CD14-positive monocyte (primary cell): ENCODE measurements around the gene NRDE2. TPM values are rescaled to one million over a fixed set of nuclear protein-coding genes. Genes with fewer than 3 reads are reported as not detected.
A peak's percentile ranks its signal among the peaks of the same experiment; 100 is the strongest.
"Not testable (repeated sequence)": the region's sequence is repeated elsewhere in the genome, so short reads cannot be mapped to it uniquely, and the experiment has no call there.

Experiments
- DNase-seq, 3 donors: peaks; one replicate each; pipeline ENCODE4 v3.0.0-alpha.2; 2011 to 2022
- H2AFZ ChIP-seq: 2 replicates; pipeline ENCODE4 v1.6.0; 2012; ENCODE audit warnings: mild to moderate bottlenecking, low read depth, low read length, inconsistent platforms; ENCODE audit not compliant: insufficient read depth, poor library complexity, severe bottlenecking
- H3K27ac ChIP-seq, 2 donors: 1 replicate in 1 of 2; 2 replicates in 1 of 2; pipeline ENCODE4 v1.5.1; 2012 to 2013; ENCODE audit warnings: low read length in 2 of 2, control low read depth in 1 of 2, inconsistent platforms in 1 of 2, low read depth in 1 of 2, mild to moderate bottlenecking in 1 of 2
- H3K27me3 ChIP-seq, 2 donors: one replicate each; pipeline versions ENCODE4 v1.6.0 to v1.6.1; 2011 to 2013; ENCODE audit warnings: low read length in 2 of 2; ENCODE audit not compliant: control insufficient read depth in 2 of 2, insufficient read depth in 2 of 2
- H3K36me3 ChIP-seq, 2 donors: replicated peaks in 1 of 2; 1 replicate in 1 of 2; 2 replicates in 1 of 2; pipeline versions ENCODE4 v1.5.1 to v1.6.1; 2012 to 2013; ENCODE audit warnings: low read length in 2 of 2, control low read depth in 1 of 2, inconsistent platforms in 1 of 2, mild to moderate bottlenecking in 1 of 2; ENCODE audit not compliant: insufficient read depth in 2 of 2, control insufficient read depth in 1 of 2
- H3K4me1 ChIP-seq, 2 donors: 1 replicate in 1 of 2; 2 replicates in 1 of 2; pipeline versions ENCODE4 v1.5.1 to v1.6.1; 2012 to 2013; ENCODE audit warnings: low read length in 2 of 2, control low read depth in 1 of 2, inconsistent platforms in 1 of 2, mild to moderate bottlenecking in 1 of 2, moderate library complexity in 1 of 2; ENCODE audit not compliant: insufficient read depth in 2 of 2, control insufficient read depth in 1 of 2
- H3K4me2 ChIP-seq: replicated peaks from 2 replicates; pipeline ENCODE3; 2012; ENCODE audit warnings: low read length, moderate library complexity, mild to moderate bottlenecking; ENCODE audit not compliant: poor library complexity, severe bottlenecking; ENCODE audit errors: extremely low read depth
- H3K4me3 ChIP-seq, 3 experiments: fragments of 200-600 bp in 1 of 3; sonication (generic) in 1 of 3; replicated peaks in 1 of 3; 1 replicate in 2 of 3; 2 replicates in 1 of 3; pipeline ENCODE4 v1.5.1; 2011 to 2013; ENCODE audit warnings: low read length in 3 of 3, mild to moderate bottlenecking in 3 of 3, control low read depth in 2 of 3, low read depth in 2 of 3, inconsistent platforms in 1 of 3, moderate library complexity in 1 of 3
- H3K79me2 ChIP-seq: 2 replicates; pipeline ENCODE4 v1.6.0; 2012; ENCODE audit warnings: mild to moderate bottlenecking, control low read depth, inconsistent platforms, low read length, moderate library complexity; ENCODE audit not compliant: insufficient read depth
- H3K9ac ChIP-seq: 2 replicates; pipeline ENCODE4 v1.6.0; 2017; ENCODE audit warnings: low read length, mild to moderate bottlenecking; ENCODE audit not compliant: insufficient read depth, poor library complexity, severe bottlenecking
- H3K9me3 ChIP-seq, 2 donors: replicated peaks in 1 of 2; 1 replicate in 1 of 2; 2 replicates in 1 of 2; pipeline versions ENCODE4 v1.5.1 to v1.6.1; 2012 to 2013; ENCODE audit warnings: low read length in 2 of 2, control low read depth in 1 of 2; ENCODE audit not compliant: control insufficient read depth in 1 of 2, insufficient read depth in 1 of 2
- H4K20me1 ChIP-seq: 2 replicates; pipeline ENCODE4 v1.6.0; 2012; ENCODE audit warnings: mild to moderate bottlenecking, low read length, control low read depth, moderate library complexity; ENCODE audit not compliant: insufficient read depth
- H3K27ac Mint-ChIP-seq, 7 donors: one replicate each; pipeline ENCODE4 v1.8.0; 2020; ENCODE audit warnings: mild to moderate bottlenecking in 7 of 7, mixed read lengths in 7 of 7, moderate library complexity in 6 of 7, inconsistent platforms in 2 of 7
- H3K27me3 Mint-ChIP-seq, 3 donors: one replicate each; pipeline ENCODE4 v1.8.0; 2021 to 2022; ENCODE audit warnings: low read depth in 3 of 3, mild to moderate bottlenecking in 3 of 3, mixed read lengths in 3 of 3, moderate library complexity in 3 of 3, inconsistent platforms in 1 of 3
- H3K36me3 Mint-ChIP-seq, 2 donors: one replicate each; pipeline ENCODE4 v1.8.0; 2020; ENCODE audit warnings: mixed read lengths in 2 of 2, inconsistent platforms in 1 of 2, mild to moderate bottlenecking in 1 of 2
- H3K4me1 Mint-ChIP-seq: one replicate; pipeline ENCODE4 v1.8.0; 2020; ENCODE audit warnings: mild to moderate bottlenecking, mixed read lengths
- H3K4me3 Mint-ChIP-seq, 2 donors: one replicate each; pipeline ENCODE4 v1.8.0; 2020; ENCODE audit warnings: mild to moderate bottlenecking in 2 of 2, mixed read lengths in 2 of 2, moderate library complexity in 1 of 2
- H3K9me3 Mint-ChIP-seq, 7 donors: one replicate each; pipeline ENCODE4 v1.8.0; 2020 to 2022; ENCODE audit warnings: mixed read lengths in 7 of 7, mild to moderate bottlenecking in 6 of 7, moderate library complexity in 6 of 7, inconsistent platforms in 2 of 7
- WGBS: methylation state at CpG from one replicate; pipeline ENCODE4 v1.1.5; 2013; ENCODE audit warnings: missing lambda C conversion rate; ENCODE audit not compliant: insufficient coverage; 5-methylcytosine and 5-hydroxymethylcytosine counted together
- intact Hi-C, 2 donors: fragments of 100-400 bp; cut with micrococcal nuclease; formaldehyde crosslinking; loops; one replicate each; pipeline versions ENCODE4 v1.15.0 to v1.15.1; 2023
- polyA plus RNA-seq, 3 donors: library from polyadenylated mRNA; depleted of rRNA in 1 of 3; unstranded in 2 of 3; stranded (reverse) in 1 of 3; fragments of 300-500 nt in 2 of 3; fragments of >200 nt in 1 of 3; fragmentation: Illumina TruSeq in 2 of 3; gene quantifications; 1 replicate in 2 of 3; 2 replicates in 1 of 3; pipeline ENCODE4 v1.2.3, GENCODE V29; 2012 to 2021
- TF ChIP-seq, protein P1 (sequence below): fragments of 200-600 bp; IDR thresholded peaks from one replicate; pipeline ENCODE4 v1.8.0; 2022; ENCODE audit warnings: antibody characterized with exemption, mild to moderate bottlenecking

The NRDE2 gene
- polyA plus RNA-seq, 3 donors = 4.7 to 7.4 (median 6.7) TPM

DNA sequence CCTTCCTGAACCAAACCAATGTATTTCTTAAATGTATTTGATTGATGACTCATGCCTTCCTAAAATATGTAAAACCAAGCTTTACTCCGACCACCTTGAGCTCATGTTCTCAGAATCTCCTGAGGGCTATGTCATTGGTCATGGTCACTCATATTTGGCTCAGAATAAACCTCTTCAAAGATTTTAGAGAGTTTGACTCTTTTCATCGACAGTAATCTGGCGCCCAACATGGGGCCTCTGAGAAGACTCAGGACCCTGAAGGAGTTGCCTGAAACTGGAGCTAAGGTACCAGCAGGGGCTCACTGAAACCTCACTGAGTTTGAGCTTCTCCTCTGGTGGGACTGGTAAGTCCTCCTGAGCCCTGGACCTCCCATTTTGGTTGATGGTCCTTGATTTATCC, 92.6 kb downstream of the NRDE2 start:
- H3K36me3 Mint-ChIP-seq = no peaks in the 10 kb centered on the region
- no peaks in the 10 kb centered on the region for H3K36me3 ChIP-seq
- H3K9me3 ChIP-seq = peaks cover 37 to 49% of the 10 kb centered on the region in 2 donors
- H3K9ac ChIP-seq = no peak overlapping the region
- peaks cover 5% of the 10 kb centered on the region for H3K4me1 Mint-ChIP-seq
- H3K79me2 ChIP-seq = no peaks in the 10 kb centered on the region
- H3K4me3 ChIP-seq = peak overlapping the region in 1 of 3 experiments; percentile 12
- no peaks in the 10 kb centered on the region for H3K27me3 ChIP-seq
- no peak overlapping the region for H3K27ac ChIP-seq
- WGBS = 88% methylated on average over 2 of the region's 3 CpGs
- H3K4me2 ChIP-seq = no peak overlapping the region
- no peak overlapping the region for H2AFZ ChIP-seq
- H4K20me1 ChIP-seq = no peaks in the 10 kb centered on the region
- H3K4me1 ChIP-seq = no peaks in the 10 kb centered on the region
- TF ChIP-seq, protein P1, sequence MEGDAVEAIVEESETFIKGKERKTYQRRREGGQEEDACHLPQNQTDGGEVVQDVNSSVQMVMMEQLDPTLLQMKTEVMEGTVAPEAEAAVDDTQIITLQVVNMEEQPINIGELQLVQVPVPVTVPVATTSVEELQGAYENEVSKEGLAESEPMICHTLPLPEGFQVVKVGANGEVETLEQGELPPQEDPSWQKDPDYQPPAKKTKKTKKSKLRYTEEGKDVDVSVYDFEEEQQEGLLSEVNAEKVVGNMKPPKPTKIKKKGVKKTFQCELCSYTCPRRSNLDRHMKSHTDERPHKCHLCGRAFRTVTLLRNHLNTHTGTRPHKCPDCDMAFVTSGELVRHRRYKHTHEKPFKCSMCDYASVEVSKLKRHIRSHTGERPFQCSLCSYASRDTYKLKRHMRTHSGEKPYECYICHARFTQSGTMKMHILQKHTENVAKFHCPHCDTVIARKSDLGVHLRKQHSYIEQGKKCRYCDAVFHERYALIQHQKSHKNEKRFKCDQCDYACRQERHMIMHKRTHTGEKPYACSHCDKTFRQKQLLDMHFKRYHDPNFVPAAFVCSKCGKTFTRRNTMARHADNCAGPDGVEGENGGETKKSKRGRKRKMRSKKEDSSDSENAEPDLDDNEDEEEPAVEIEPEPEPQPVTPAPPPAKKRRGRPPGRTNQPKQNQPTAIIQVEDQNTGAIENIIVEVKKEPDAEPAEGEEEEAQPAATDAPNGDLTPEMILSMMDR = no peak
- H3K4me3 Mint-ChIP-seq = no peak overlapping the region
- peaks cover 24 to 59% (median 57%) of the 10 kb centered on the region in 7 donors for H3K9me3 Mint-ChIP-seq
- no peak overlapping the region for H3K27ac Mint-ChIP-seq
- intact Hi-C loops = loop anchor here in 1 of 2 donors (10.0 kb wide), 1 partner anchor 304 kb away; no protein-coding TSS in a partner anchor
- DNase-seq = no peak
- peaks cover 0 to 20% (median 3%) of the 10 kb centered on the region in 3 donors for H3K27me3 Mint-ChIP-seq

DNA sequence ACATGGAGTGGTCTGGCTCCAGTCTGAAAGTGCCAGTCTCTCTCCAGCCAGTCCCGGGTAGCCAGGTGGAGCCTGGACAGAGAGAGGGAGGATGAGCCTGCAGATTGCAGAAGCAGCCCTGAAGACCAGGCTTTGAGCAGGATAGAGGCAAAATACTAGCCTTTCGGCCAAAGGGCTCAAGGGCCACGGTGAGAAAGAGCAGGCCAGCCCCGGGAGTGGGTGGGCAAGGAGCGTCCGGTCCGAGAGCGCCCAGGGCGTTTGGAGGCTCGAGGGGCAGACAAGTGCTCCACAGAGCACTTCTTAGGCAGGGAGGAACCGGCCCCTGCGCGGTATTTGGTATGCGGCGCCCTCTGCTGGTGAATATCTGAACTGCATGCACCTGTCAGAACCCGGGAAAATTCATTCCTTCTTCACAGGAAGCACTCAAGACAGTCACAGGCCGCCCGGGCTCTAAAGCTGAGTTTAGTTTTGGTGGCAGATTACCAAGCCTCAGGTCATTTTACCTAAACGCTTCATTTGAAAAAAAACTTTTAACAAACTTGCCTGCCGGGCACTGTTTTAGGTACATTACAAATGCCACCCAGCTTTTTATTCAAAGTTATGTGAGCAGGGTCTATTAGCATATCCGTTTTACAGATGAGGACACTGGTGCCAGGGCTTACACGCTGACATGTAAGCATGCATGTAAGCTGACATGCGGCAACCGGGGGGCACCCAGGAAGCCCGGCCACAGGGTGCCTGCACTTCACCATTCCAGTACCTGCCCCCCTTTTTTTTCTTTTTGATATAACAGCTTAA, 96.4 kb downstream of the NRDE2 start:
- H4K20me1 ChIP-seq = no peaks in the 10 kb centered on the region
- peak overlapping the region; percentile 1 for H3K4me2 ChIP-seq
- DNase-seq = peak; percentile 52 to 67 (median 63)
- WGBS = 16% methylated on average over 19 of the region's 25 CpGs
- H3K36me3 ChIP-seq = no peaks in the 10 kb centered on the region
- H3K27ac ChIP-seq = no peak overlapping the region
- no peak overlapping the region for H3K4me3 ChIP-seq
- Mint-ChIP-seq H3K27me3 (peaks cover 0 to 18% (median 2%) of the 10 kb centered on the region in 3 donors), H3K27ac (no peak overlapping the region), H3K9me3 (peaks cover 24 to 36% (median 34%) of the 10 kb centered on the region in 7 donors), H3K4me1 (peaks cover 5% of the 10 kb centered on the region), H3K36me3 (no peaks in the 10 kb centered on the region), H3K4me3 (no peak overlapping the region)
- H3K9ac ChIP-seq = no peak overlapping the region
- H2AFZ ChIP-seq = peak overlapping the region; percentile 54
- TF ChIP-seq, protein P1 = peak; percentile 99
- H3K79me2 ChIP-seq = no peaks in the 10 kb centered on the region
- intact Hi-C loops = loop anchor here (1.0 to 10.0 kb wide), 3 partner anchors 261 to 301 kb away; no protein-coding TSS in a partner anchor
- H3K27me3 ChIP-seq = no peaks in the 10 kb centered on the region
- no peaks in the 10 kb centered on the region for H3K4me1 ChIP-seq
- H3K9me3 ChIP-seq = peaks cover 26 to 29% of the 10 kb centered on the region in 2 donors

DNA sequence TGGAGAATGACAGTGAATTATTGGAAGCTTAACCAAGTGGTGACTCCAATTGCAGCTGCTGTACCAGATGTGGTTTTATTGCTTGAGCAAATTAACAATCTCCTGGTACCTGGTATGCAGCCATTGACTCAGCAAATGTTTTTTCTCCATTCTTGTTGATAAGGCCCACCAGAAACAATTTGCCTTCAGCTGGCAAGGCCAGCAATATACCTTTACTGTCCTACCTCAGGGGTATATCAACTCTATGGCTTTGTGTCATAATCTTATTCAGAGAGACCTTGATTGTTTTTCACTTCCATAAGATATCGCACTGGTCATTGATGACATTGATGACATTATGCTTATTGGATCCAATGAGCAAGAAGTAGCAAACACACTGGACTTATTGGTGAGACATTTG, 101.8 kb downstream of the NRDE2 start:
- not testable (repeated sequence) for H3K36me3 Mint-ChIP-seq, H3K36me3 ChIP-seq, H2AFZ ChIP-seq, H3K9ac ChIP-seq, H3K4me1 ChIP-seq, H3K9me3 ChIP-seq, H3K79me2 ChIP-seq, H3K9me3 Mint-ChIP-seq, H3K27ac Mint-ChIP-seq, H3K27ac ChIP-seq, DNase-seq, H3K4me3 Mint-ChIP-seq, H3K4me2 ChIP-seq, H4K20me1 ChIP-seq, H3K27me3 ChIP-seq, H3K4me1 Mint-ChIP-seq, H3K4me3 ChIP-seq
- intact Hi-C loops = loop anchor here in 1 of 2 donors (10.0 kb wide), 1 partner anchor 295 kb away; no protein-coding TSS in a partner anchor
- WGBS = no CpG with 5 or more reads among the region's 1 CpG
- H3K27me3 Mint-ChIP-seq = peaks cover 5 to 13% (median 9%) of the 10 kb centered on the region in 3 donors
